Middle frontal gyrus (tissue), 1 donor: ENCODE data around the gene PLEKHF1.
"Not testable (repeated sequence)": the region's sequence is repeated elsewhere in the genome, so short reads cannot be mapped to it uniquely, and the experiment has no call there.

Experiments used
- DNase-seq: peaks from one replicate; pipeline ENCODE4 v3.0.0-alpha.2; 2015; ENCODE audit warnings: low spot score; ENCODE audit errors: extremely low spot score

Gene PLEKHF1

GRCh38 chr19:29665215-29665825 lies at the start of gene PLEKHF1:
TSS of gene PLEKHF1 (plus strand) at chr19:29665461. CDS start at chr19:29673840, 8,379 bp downstream.
- DNase-seq, result peak; percentile 77

- DNase-seq, result no peak
Observed at GRCh38 chr19:29615891-29616425, 49.3 kb upstream of the PLEKHF1 start.

- no peak for DNase-seq
Observed at GRCh38 chr19:29616541-29616940, 48.7 kb upstream of the PLEKHF1 start.

GRCh38 chr19:29617366-29618266 lies 47.6 kb upstream of the PLEKHF1 start:
- DNase-seq, result no peak

- DNase-seq, result no peak
Observed at GRCh38 chr19:29618434-29618833, 46.8 kb upstream of the PLEKHF1 start.

- DNase-seq, result no peak
Observed at GRCh38 chr19:29618871-29619270, 46.4 kb upstream of the PLEKHF1 start.

- DNase-seq, result no peak
Observed at GRCh38 chr19:29620931-29621351, 44.3 kb upstream of the PLEKHF1 start.

GRCh38 chr19:29622166-29623070 lies 42.8 kb upstream of the PLEKHF1 start:
- no peak for DNase-seq

- DNase-seq, result no peak
Observed at GRCh38 chr19:29623726-29624488, 41.4 kb upstream of the PLEKHF1 start.

GRCh38 chr19:29624489-29625185 lies 40.6 kb upstream of the PLEKHF1 start:
- DNase-seq, result no peak

- no peak for DNase-seq
Observed at GRCh38 chr19:29625186-29625651, 40.0 kb upstream of the PLEKHF1 start.

GRCh38 chr19:29626386-29626785 lies 38.9 kb upstream of the PLEKHF1 start:
- no peak for DNase-seq

GRCh38 chr19:29626832-29627231 lies 38.4 kb upstream of the PLEKHF1 start:
- DNase-seq, result not testable (repeated sequence)

- no peak for DNase-seq
Observed at GRCh38 chr19:29628661-29629385, 36.4 kb upstream of the PLEKHF1 start.

- DNase-seq, result no peak
Observed at GRCh38 chr19:29629836-29630534, 35.3 kb upstream of the PLEKHF1 start.

- DNase-seq, result no peak
Observed at GRCh38 chr19:29630655-29631054, 34.6 kb upstream of the PLEKHF1 start.

- no peak for DNase-seq
Observed at GRCh38 chr19:29631450-29631849, 33.8 kb upstream of the PLEKHF1 start.

- no peak for DNase-seq
Observed at GRCh38 chr19:29634002-29634401, 31.3 kb upstream of the PLEKHF1 start.
